Islet precursor cell (in vitro differentiated cells): Measurements from ENCODE around the gene UAP1L1.
A peak's percentile ranks its signal among the peaks of the same experiment; 100 is the strongest.
"Not testable (repeated sequence)": the region's sequence is repeated elsewhere in the genome, so short reads cannot be mapped to it uniquely, and the experiment has no call there.

Source experiments
- DNase-seq: peaks from one replicate; pipeline ENCODE4 v3.0.0-alpha.2; 2018

UAP1L1 gene

GRCh38 chr9:137057545-137057944 is 19.8 kb upstream of the UAP1L1 start:
- no peak for DNase-seq

- DNase-seq, result no peak
Observed at GRCh38 chr9:137058521-137059234, 18.6 kb upstream of the UAP1L1 start.

- no peak for DNase-seq
Observed at GRCh38 chr9:137062384-137062783, 14.9 kb upstream of the UAP1L1 start.

- DNase-seq, result not testable (repeated sequence)
Observed at GRCh38 chr9:137062798-137063197, 14.5 kb upstream of the UAP1L1 start.

- no peak for DNase-seq
Observed at GRCh38 chr9:137063311-137064026, 13.8 kb upstream of the UAP1L1 start.

- peak; percentile 78 for DNase-seq
Observed at GRCh38 chr9:137064027-137064879, 13.1 kb upstream of the UAP1L1 start.

- DNase-seq, result no peak
Observed at GRCh38 chr9:137064880-137065164, 12.5 kb upstream of the UAP1L1 start.

GRCh38 chr9:137065336-137065967 is 11.9 kb upstream of the UAP1L1 start:
- no peak for DNase-seq

GRCh38 chr9:137066096-137066861 is 11.0 kb upstream of the UAP1L1 start:
- DNase-seq, result no peak

- DNase-seq, result peak; percentile 93
Observed at GRCh38 chr9:137067860-137068538, 9.3 kb upstream of the UAP1L1 start.

GRCh38 chr9:137068539-137069507 is 8.5 kb upstream of the UAP1L1 start:
- no peak for DNase-seq

- no peak for DNase-seq
Observed at GRCh38 chr9:137069508-137070091, 7.7 kb upstream of the UAP1L1 start.

- DNase-seq, result peak; percentile 96
Observed at GRCh38 chr9:137070201-137070905, 7.0 kb upstream of the UAP1L1 start, which contains the start of gene SAPCD2. SAPCD2 (minus strand) TSS chr9:137070557; CDS start chr9:137070460, 97 bp downstream.

GRCh38 chr9:137070906-137071275 is 6.4 kb upstream of the UAP1L1 start:
- no peak for DNase-seq

- DNase-seq, result no peak
Observed at GRCh38 chr9:137071282-137071681, 6.0 kb upstream of the UAP1L1 start.

GRCh38 chr9:137073992-137074399 is 3.3 kb upstream of the UAP1L1 start:
- no peak for DNase-seq

- no peak for DNase-seq
Observed at GRCh38 chr9:137074657-137075274, 2.6 kb upstream of the UAP1L1 start.

GRCh38 chr9:137075275-137075775 is 2.0 kb upstream of the UAP1L1 start:
- no peak for DNase-seq

- no peak for DNase-seq
Observed at GRCh38 chr9:137076636-137077009, 694 bp upstream of the UAP1L1 start.
